Activated naive CD4-positive, alpha-beta T cell treated with anti-CD3 and anti-CD28 coated beads, Interleukin-2, amount 50 U/mL, for 72 hours (primary cell): ENCODE measurements around the gene RXRA. TPM values are rescaled to one million over a fixed set of nuclear protein-coding genes. Genes with fewer than 3 reads are reported as not detected.

Source experiments
- ATAC-seq, 2 donors: fragments of 150-1000 bp; cut with Tn5 transposase; 2 replicates each; pipeline ENCODE4 v1.10.0; 2021; ENCODE audit warnings: mild to moderate bottlenecking in 2 of 2, moderate library complexity in 2 of 2
- DNase-seq, 2 donors: peaks; one replicate each; pipeline ENCODE4 v3.0.0; 2021 to 2022; ENCODE audit warnings: low spot score in 2 of 2
- H3K27ac Mint-ChIP-seq, 2 donors: one replicate each; pipeline ENCODE4 v1.8.0; 2022; ENCODE audit warnings: mild to moderate bottlenecking in 2 of 2, mixed read lengths in 2 of 2
- H3K36me3 Mint-ChIP-seq, 2 donors: one replicate each; pipeline ENCODE4 v1.8.0; 2022; ENCODE audit warnings: mixed read lengths in 2 of 2
- H3K9me3 Mint-ChIP-seq, 2 donors: one replicate each; pipeline ENCODE4 v1.8.0; 2022; ENCODE audit warnings: mixed read lengths in 2 of 2
- total RNA-seq, 2 donors: library from RNA; stranded (reverse); gene quantifications; one replicate each; pipeline ENCODE4 v1.2.3, GENCODE V29; 2022

Gene RXRA
- total RNA-seq, 2 donors from 2014 or later: 0.25 to 7.9 TPM

- DNase-seq (no peak), ATAC-seq (no peak)
- no peak overlapping the region for H3K27ac Mint-ChIP-seq
- no peaks in the 10 kb centered on the region for H3K36me3 Mint-ChIP-seq
- no peaks in the 10 kb centered on the region for H3K9me3 Mint-ChIP-seq
These were observed 87.8 kb downstream of the RXRA start for GRCh38 chr9:134413890-134414623.

- Mint-ChIP-seq H3K9me3 (no peaks in the 10 kb centered on the region), H3K27ac (no peak overlapping the region), H3K36me3 (no peaks in the 10 kb centered on the region)
- no peak for DNase-seq
- ATAC-seq: no peak
These were observed 88.7 kb downstream of the RXRA start for GRCh38 chr9:134414900-134415425.

- ATAC-seq (no peak), DNase-seq (no peak)
- Mint-ChIP-seq H3K9me3 (no peaks in the 10 kb centered on the region), H3K36me3 (no peaks in the 10 kb centered on the region), H3K27ac (no peak overlapping the region)
These were observed 90.2 kb downstream of the RXRA start for GRCh38 chr9:134416385-134417015.

- no peak overlapping the region for H3K27ac Mint-ChIP-seq
- H3K36me3 Mint-ChIP-seq: no peaks in the 10 kb centered on the region
- DNase-seq (no peak), ATAC-seq (no peak)
- no peaks in the 10 kb centered on the region for H3K9me3 Mint-ChIP-seq
These were observed 92.1 kb downstream of the RXRA start for GRCh38 chr9:134418354-134418753.

GRCh38 chr9:134419000-134419683 lies 92.9 kb downstream of the RXRA start:
- no peak for ATAC-seq
- Mint-ChIP-seq H3K36me3 (no peaks in the 10 kb centered on the region), H3K27ac (no peak overlapping the region), H3K9me3 (no peaks in the 10 kb centered on the region)
- DNase-seq: no peak

- DNase-seq: no peak
- no peaks in the 10 kb centered on the region for H3K36me3 Mint-ChIP-seq
- H3K9me3 Mint-ChIP-seq: no peaks in the 10 kb centered on the region
- peak; percentile 31 for ATAC-seq
- no peak overlapping the region for H3K27ac Mint-ChIP-seq
These were observed 93.4 kb downstream of the RXRA start for GRCh38 chr9:134419684-134420076.

GRCh38 chr9:134420281-134420845 lies 94.1 kb downstream of the RXRA start:
- no peak overlapping the region for H3K27ac Mint-ChIP-seq
- DNase-seq (no peak), ATAC-seq (no peak)
- no peaks in the 10 kb centered on the region for H3K36me3 Mint-ChIP-seq
- no peaks in the 10 kb centered on the region for H3K9me3 Mint-ChIP-seq

GRCh38 chr9:134420974-134421432 lies 94.7 kb downstream of the RXRA start:
- DNase-seq (no peak), ATAC-seq (no peak)
- no peaks in the 10 kb centered on the region for H3K36me3 Mint-ChIP-seq
- H3K27ac Mint-ChIP-seq: peak overlapping the region in 1 of 2 donors; percentile 50
- H3K9me3 Mint-ChIP-seq: no peaks in the 10 kb centered on the region

- no peak for ATAC-seq
- no peaks in the 10 kb centered on the region for H3K36me3 Mint-ChIP-seq
- DNase-seq: no peak
- H3K27ac Mint-ChIP-seq: no peak overlapping the region
- no peaks in the 10 kb centered on the region for H3K9me3 Mint-ChIP-seq
These were observed 95.6 kb downstream of the RXRA start for GRCh38 chr9:134421888-134422287.

GRCh38 chr9:134422301-134423090 lies 96.2 kb downstream of the RXRA start:
- ATAC-seq (no peak), DNase-seq (no peak)
- Mint-ChIP-seq H3K9me3 (no peaks in the 10 kb centered on the region), H3K36me3 (no peaks in the 10 kb centered on the region), H3K27ac (no peak overlapping the region)

- DNase-seq (no peak), ATAC-seq (no peak)
- no peaks in the 10 kb centered on the region for H3K9me3 Mint-ChIP-seq
- H3K27ac Mint-ChIP-seq: no peak overlapping the region
- no peaks in the 10 kb centered on the region for H3K36me3 Mint-ChIP-seq
These were observed 96.9 kb downstream of the RXRA start for GRCh38 chr9:134423166-134423565.

GRCh38 chr9:134423749-134424148 lies 97.5 kb downstream of the RXRA start:
- Mint-ChIP-seq H3K27ac (no peak overlapping the region), H3K36me3 (no peaks in the 10 kb centered on the region), H3K9me3 (no peaks in the 10 kb centered on the region)
- ATAC-seq (no peak), DNase-seq (no peak)

GRCh38 chr9:134424818-134425217 lies 98.6 kb downstream of the RXRA start:
- H3K9me3 Mint-ChIP-seq: no peaks in the 10 kb centered on the region
- no peak overlapping the region for H3K27ac Mint-ChIP-seq
- no peak for DNase-seq
- H3K36me3 Mint-ChIP-seq: no peaks in the 10 kb centered on the region
- no peak for ATAC-seq

GRCh38 chr9:134425401-134425800 lies 99.1 kb downstream of the RXRA start:
- Mint-ChIP-seq H3K27ac (no peak overlapping the region), H3K9me3 (no peaks in the 10 kb centered on the region), H3K36me3 (no peaks in the 10 kb centered on the region)
- DNase-seq: no peak
- no peak for ATAC-seq

- no peaks in the 10 kb centered on the region for H3K36me3 Mint-ChIP-seq
- no peak for ATAC-seq
- H3K9me3 Mint-ChIP-seq: no peaks in the 10 kb centered on the region
- no peak for DNase-seq
- H3K27ac Mint-ChIP-seq: no peak overlapping the region
These were observed 99.6 kb downstream of the RXRA start for GRCh38 chr9:134425812-134426211.

- no peak for DNase-seq
- H3K9me3 Mint-ChIP-seq: no peaks in the 10 kb centered on the region
- no peak for ATAC-seq
- H3K36me3 Mint-ChIP-seq: no peaks in the 10 kb centered on the region
- H3K27ac Mint-ChIP-seq: no peak overlapping the region
These were observed 100.2 kb downstream of the RXRA start for GRCh38 chr9:134426436-134426835.
